Breast epithelium (tissue), 3 donors: ENCODE results near the gene PPP1R1B.

ENCODE experiments used
- POLR2A ChIP-seq: fragments of 450-650 bp; IDR thresholded peaks from one replicate; pipeline ENCODE4 v1.6.1; 2016; ENCODE audit warnings: antibody characterized with exemption, mild to moderate bottlenecking, moderate library complexity
- TF ChIP-seq, protein P1 (sequence below), 3 donors: fragments of 450-650 bp; IDR thresholded peaks; one replicate each; pipeline ENCODE4 v1.5.1; 2016 to 2017; ENCODE audit warnings: antibody characterized with exemption in 3 of 3, mild to moderate bottlenecking in 3 of 3, moderate library complexity in 3 of 3

DNA sequence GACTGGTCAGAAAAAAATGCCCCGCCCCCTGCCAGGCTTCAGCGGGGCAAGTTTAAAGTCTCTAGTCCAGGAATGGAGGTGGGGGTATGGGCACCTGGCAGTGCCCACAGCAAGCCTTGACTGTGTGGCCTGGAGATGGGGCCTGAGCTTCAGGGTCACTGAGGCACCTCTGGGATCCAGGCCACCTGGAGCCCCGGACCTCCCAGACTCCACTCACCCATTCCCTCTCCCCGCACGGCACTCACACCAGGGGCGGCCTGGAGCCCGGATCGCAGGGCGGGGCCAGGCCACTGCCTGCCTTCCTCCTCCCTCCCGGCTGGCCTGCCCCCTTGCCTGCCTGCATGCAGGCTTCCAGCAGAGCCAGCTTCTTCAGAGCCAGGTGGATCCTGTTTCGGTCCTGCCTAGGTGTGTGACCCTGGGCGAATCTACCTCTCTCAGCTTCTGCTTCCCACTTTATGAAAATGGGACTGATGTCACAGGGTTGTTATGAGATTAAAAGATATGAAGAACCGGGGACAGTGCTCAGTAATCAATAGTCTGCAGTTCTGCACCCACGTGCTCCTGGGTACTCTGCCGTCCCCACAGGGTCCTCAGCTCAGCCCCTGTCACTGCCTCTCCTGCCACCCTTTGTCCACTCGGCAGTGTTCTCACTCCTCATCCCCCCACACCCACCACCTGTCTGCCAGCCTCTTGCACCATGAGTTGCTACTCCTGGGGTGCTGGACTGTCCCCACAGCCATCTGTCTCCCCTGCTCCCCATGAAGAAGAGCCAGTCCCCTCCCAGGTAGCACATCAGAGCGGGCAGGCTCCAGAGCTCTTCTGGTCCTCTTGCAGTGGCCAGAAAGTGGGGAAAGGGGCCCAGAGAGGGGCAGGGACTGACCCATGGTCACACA lies 37.2 kb downstream of the PPP1R1B start:
- TF ChIP-seq, protein P1, sequence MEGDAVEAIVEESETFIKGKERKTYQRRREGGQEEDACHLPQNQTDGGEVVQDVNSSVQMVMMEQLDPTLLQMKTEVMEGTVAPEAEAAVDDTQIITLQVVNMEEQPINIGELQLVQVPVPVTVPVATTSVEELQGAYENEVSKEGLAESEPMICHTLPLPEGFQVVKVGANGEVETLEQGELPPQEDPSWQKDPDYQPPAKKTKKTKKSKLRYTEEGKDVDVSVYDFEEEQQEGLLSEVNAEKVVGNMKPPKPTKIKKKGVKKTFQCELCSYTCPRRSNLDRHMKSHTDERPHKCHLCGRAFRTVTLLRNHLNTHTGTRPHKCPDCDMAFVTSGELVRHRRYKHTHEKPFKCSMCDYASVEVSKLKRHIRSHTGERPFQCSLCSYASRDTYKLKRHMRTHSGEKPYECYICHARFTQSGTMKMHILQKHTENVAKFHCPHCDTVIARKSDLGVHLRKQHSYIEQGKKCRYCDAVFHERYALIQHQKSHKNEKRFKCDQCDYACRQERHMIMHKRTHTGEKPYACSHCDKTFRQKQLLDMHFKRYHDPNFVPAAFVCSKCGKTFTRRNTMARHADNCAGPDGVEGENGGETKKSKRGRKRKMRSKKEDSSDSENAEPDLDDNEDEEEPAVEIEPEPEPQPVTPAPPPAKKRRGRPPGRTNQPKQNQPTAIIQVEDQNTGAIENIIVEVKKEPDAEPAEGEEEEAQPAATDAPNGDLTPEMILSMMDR (IDR thresholded peaks at IDR 0.05) = no peak
- TF ChIP-seq POLR2A = no peak
